NCI-H510A (cell line): ENCODE results near the gene SLC7A7.
"Not testable (repeated sequence)": the region's sequence is repeated elsewhere in the genome, so short reads cannot be mapped to it uniquely, and the experiment has no call there.

ENCODE experiments used
- DNase-seq: peaks from one replicate; lab custom pipeline; 2025; lab: John Stamatoyannopoulos, UW

The SLC7A7 gene

GRCh38 chr14:22786685-22787084, 28.6 kb downstream of the SLC7A7 start:
- no peak for DNase-seq

GRCh38 chr14:22781301-22781991, 33.8 kb downstream of the SLC7A7 start:
- DNase-seq = no peak

GRCh38 chr14:22780941-22781300, 34.3 kb downstream of the SLC7A7 start:
- no peak for DNase-seq

GRCh38 chr14:22780105-22780679, 35.0 kb downstream of the SLC7A7 start:
- DNase-seq = no peak

- DNase-seq = no peak
These were observed 37.2 kb downstream of the SLC7A7 start for GRCh38 chr14:22778084-22778483.

- not testable (repeated sequence) for DNase-seq
These were observed 38.4 kb downstream of the SLC7A7 start for GRCh38 chr14:22776849-22777248.

GRCh38 chr14:22776215-22776614, 39.0 kb downstream of the SLC7A7 start:
- no peak for DNase-seq

- no peak for DNase-seq
These were observed 41.1 kb downstream of the SLC7A7 start for GRCh38 chr14:22774011-22774706.

GRCh38 chr14:22773162-22774010, 41.8 kb downstream of the SLC7A7 start:
- DNase-seq = no peak

- DNase-seq = no peak
These were observed 42.5 kb downstream of the SLC7A7 start for GRCh38 chr14:22772725-22773124.

GRCh38 chr14:22770481-22771187, 44.6 kb downstream of the SLC7A7 start:
- no peak for DNase-seq

GRCh38 chr14:22769369-22769768, 45.9 kb downstream of the SLC7A7 start:
- DNase-seq = no peak

GRCh38 chr14:22768947-22769346, 46.3 kb downstream of the SLC7A7 start:
- no peak for DNase-seq

GRCh38 chr14:22767323-22767589, 48.0 kb downstream of the SLC7A7 start:
- peak; percentile 10 for DNase-seq

- DNase-seq = peak; percentile 92
These were observed 48.5 kb downstream of the SLC7A7 start, which contains the start of gene OXA1L for GRCh38 chr14:22766457-22767322. Gene OXA1L (plus strand): TSS chr14:22766688. CDS start chr14:22766702, 14 bp downstream.

GRCh38 chr14:22764382-22764781, 50.9 kb downstream of the SLC7A7 start:
- no peak for DNase-seq

GRCh38 chr14:22761734-22762133, 53.5 kb downstream of the SLC7A7 start:
- DNase-seq = no peak

GRCh38 chr14:22757972-22758650, 57.1 kb downstream of the SLC7A7 start:
- not testable (repeated sequence) for DNase-seq

- DNase-seq = no peak
These were observed 61.6 kb downstream of the SLC7A7 start for GRCh38 chr14:22753586-22753985.

GRCh38 chr14:22752422-22752821, 62.8 kb downstream of the SLC7A7 start:
- DNase-seq = no peak
